Keratinocyte (primary cell): ENCODE results near the gene TSHZ1. TPM values are rescaled to one million over a fixed set of nuclear protein-coding genes. Genes with fewer than 3 reads are reported as not detected.

ENCODE experiments used
- DNase-seq: peaks from one replicate; pipeline ENCODE4 v3.0.0-alpha.2; 2011; ENCODE audit warnings: low read depth, missing footprints, low spot score
- FAIRE-seq: peaks from 2 replicates; lab custom pipeline; 2011; peaks lifted over from hg19 to GRCh38; lab: Jason Lieb, UNC
- H2AFZ ChIP-seq: 2 replicates; pipeline ENCODE4 v1.6.0; 2012; ENCODE audit warnings: low read length, control low read depth, inconsistent platforms; ENCODE audit not compliant: control insufficient read depth
- H3K27ac ChIP-seq: 2 replicates; pipeline ENCODE4 v1.5.1; 2011; ENCODE audit warnings: low read length; ENCODE audit not compliant: control insufficient read depth, insufficient read depth
- H3K27me3 ChIP-seq: 3 replicates; pipeline ENCODE4 v1.6.0; 2011; ENCODE audit warnings: low read length; ENCODE audit not compliant: control insufficient read depth, insufficient read depth; ENCODE audit errors: extremely low read depth
- H3K36me3 ChIP-seq, 2 experiments: 2 replicates in 1 of 2; 3 replicates in 1 of 2; pipeline ENCODE4 v1.5.1; 2011; ENCODE audit warnings: low read length in 2 of 2, mild to moderate bottlenecking in 1 of 2; ENCODE audit not compliant: control insufficient read depth in 2 of 2, insufficient read depth in 2 of 2; ENCODE audit errors: extremely low read depth in 1 of 2
- H3K4me1 ChIP-seq: 3 replicates; pipeline ENCODE4 v1.5.1; 2011; ENCODE audit warnings: low read length; ENCODE audit not compliant: control insufficient read depth, insufficient read depth; ENCODE audit errors: extremely low read depth
- H3K4me2 ChIP-seq: 3 replicates; pipeline ENCODE4 v1.6.0; 2011; ENCODE audit warnings: low read depth, low read length; ENCODE audit not compliant: control insufficient read depth, insufficient read depth; ENCODE audit errors: extremely low read depth
- H3K4me3 ChIP-seq, 3 experiments: fragments of 200-600 bp in 1 of 3; sonication (generic) in 1 of 3; 2 replicates in 2 of 3; 3 replicates in 1 of 3; pipeline ENCODE4 v1.5.1; 2011 to 2016; ENCODE audit warnings: low read length in 3 of 3, mild to moderate bottlenecking in 3 of 3, control low read depth in 2 of 3, inconsistent platforms in 1 of 3, low read depth in 1 of 3, mixed read lengths in 1 of 3, mixed run types in 1 of 3, moderate library complexity in 1 of 3; ENCODE audit not compliant: control insufficient read depth in 2 of 3, insufficient read depth in 2 of 3; ENCODE audit errors: extremely low read depth in 1 of 3
- H3K79me2 ChIP-seq: 2 replicates; pipeline ENCODE4 v1.6.0; 2012; ENCODE audit warnings: low read length; ENCODE audit not compliant: control insufficient read depth, insufficient read depth
- H3K9ac ChIP-seq: 3 replicates; pipeline ENCODE4 v1.6.0; 2011; ENCODE audit warnings: low read length; ENCODE audit not compliant: control insufficient read depth, insufficient read depth; ENCODE audit errors: extremely low read depth
- H3K9me1 ChIP-seq: 3 replicates; pipeline ENCODE4 v1.6.0; 2011; ENCODE audit warnings: low read length; ENCODE audit not compliant: control insufficient read depth, insufficient read depth; ENCODE audit errors: extremely low read depth
- H3K9me3 ChIP-seq: 2 replicates; pipeline ENCODE4 v1.5.1; 2012; ENCODE audit warnings: low read depth, low read length; ENCODE audit not compliant: control insufficient read depth
- H4K20me1 ChIP-seq: 3 replicates; pipeline ENCODE4 v1.6.0; 2011; ENCODE audit warnings: low read length; ENCODE audit not compliant: control insufficient read depth, insufficient read depth; ENCODE audit errors: extremely low read depth
- CTCF ChIP-seq, 3 experiments: IDR thresholded peaks in 1 of 3; conservative IDR thresholded peaks in 1 of 3; optimal IDR thresholded peaks in 1 of 3; 2 replicates in 2 of 3; 3 replicates in 1 of 3; pipeline versions ENCODE3 to v1.5.1; 2011; ENCODE audit warnings: low read length in 3 of 3, mild to moderate bottlenecking in 3 of 3, moderate library complexity in 2 of 3, control low read depth in 1 of 3, inconsistent platforms in 1 of 3; ENCODE audit not compliant: insufficient read depth in 2 of 3; ENCODE audit errors: extremely low read depth in 1 of 3
- EZH2 ChIP-seq: IDR thresholded peaks from one replicate; pipeline ENCODE4 v1.6.1; 2012; ENCODE audit warnings: inconsistent platforms, mild to moderate bottlenecking, low read length, moderate library complexity
- dilution Hi-C: fragments of 300-500 bp; cut with MboI; formaldehyde crosslinking; loops from one replicate; pipeline ENCODE4 v1.7.0; 2020; ENCODE audit warnings: low sequenced_read_pairs; ENCODE audit not compliant: extremely low pct_ligation_motif_present
- polyA plus RNA-seq, 5 experiments: library from polyadenylated mRNA; depleted of rRNA in 3 of 5; stranded (reverse) in 3 of 5; stranded (forward) in 1 of 5; unstranded in 1 of 5; fragments of >200 nt; gene quantifications; 1 replicate in 1 of 5; 2 replicates in 3 of 5; 3 replicates in 1 of 5; pipeline versions ENCODE4 v1.2.1 to v1.2.3, GENCODE V29; 2011 to 2012; ENCODE audit warnings: missing spikeins in 2 of 5, low read depth in 1 of 5, low replicate concordance in 1 of 5

The TSHZ1 gene
- polyA plus RNA-seq, 1 donor (not counting 4 experiments of a cell fraction or from before 2014, with no cell fraction given) = 2.2 TPM

- Histone ChIP-seq H4K20me1 (no peaks in the 10 kb centered on the region), H3K36me3 (no peaks in the 10 kb centered on the region), H3K9me3 (no peaks in the 10 kb centered on the region), H3K4me1 (peaks cover 4% of the 10 kb centered on the region), H2AFZ (no peak overlapping the region), H3K9ac (no peak overlapping the region), H3K79me2 (peaks cover 10% of the 10 kb centered on the region), H3K4me3 (no peak overlapping the region), H3K4me2 (no peak overlapping the region), H3K27me3 (no peaks in the 10 kb centered on the region), H3K27ac (no peak overlapping the region), H3K9me1 (no peaks in the 10 kb centered on the region)
- no peak for DNase-seq
- FAIRE-seq = no peak
- dilution Hi-C loops = no loop called here
- TF ChIP-seq EZH2 = no peak
- TF ChIP-seq CTCF (optimal IDR thresholded peaks at IDR 0.05 in 1 of 3, IDR thresholded peaks at IDR 0.05 in 1 of 3, conservative IDR thresholded peaks at IDR 0.05 in 1 of 3; ENCODE audit: extremely low read depth in 1 of 3, insufficient read depth in 2 of 3, low read length in 3 of 3) = peak in 2 of 3 experiments; percentile 30 to 49
Measured at GRCh38 chr18:75244351-75245313, 34.0 kb downstream of the TSHZ1 start.

- H3K27ac ChIP-seq = peak overlapping the region; percentile 66
- no peak for TF ChIP-seq CTCF (optimal IDR thresholded peaks at IDR 0.05 in 1 of 3, IDR thresholded peaks at IDR 0.05 in 1 of 3, conservative IDR thresholded peaks at IDR 0.05 in 1 of 3; ENCODE audit: extremely low read depth in 1 of 3, insufficient read depth in 2 of 3, low read length in 3 of 3)
- TF ChIP-seq EZH2 = no peak
- H4K20me1 ChIP-seq = no peaks in the 10 kb centered on the region
- H3K4me1 ChIP-seq = peaks cover 4% of the 10 kb centered on the region
- peak overlapping the region in 2 of 3 experiments; percentile 59 to 66 for H3K4me3 ChIP-seq
- DNase-seq (no peak), FAIRE-seq (no peak)
- no peaks in the 10 kb centered on the region for H3K9me1 ChIP-seq
- dilution Hi-C loops = no loop called here
- no peaks in the 10 kb centered on the region for H3K9me3 ChIP-seq
- peaks cover 12% of the 10 kb centered on the region for H3K79me2 ChIP-seq
- no peaks in the 10 kb centered on the region for H3K36me3 ChIP-seq
- no peaks in the 10 kb centered on the region for H3K27me3 ChIP-seq
- H2AFZ ChIP-seq = peak overlapping the region; percentile 49
- peak overlapping the region; percentile 67 for H3K9ac ChIP-seq
- H3K4me2 ChIP-seq = peak overlapping the region; percentile 82
Measured at GRCh38 chr18:75246721-75247610, 36.4 kb downstream of the TSHZ1 start.
